IMR-90 (cell line): ENCODE data around the gene ECHS1. TPM values are rescaled to one million over a fixed set of nuclear protein-coding genes. Genes with fewer than 3 reads are reported as not detected.

Experiments used
- ATAC-seq: fragments of 200-7000 bp; cut with Tn5 transposase; 2 replicates; pipeline ENCODE4 v1.9.1; 2020; ENCODE audit warnings: low read depth, mild to moderate bottlenecking, moderate library complexity
- BruUV-seq: library from RNA; stranded (reverse); fragments of 400-500 nt; replicated peaks from 2 replicates; lab custom pipeline; 2021; lab: Mats Ljungman, UMichigan
- CTCF ChIA-PET: fragments of 300-600 bp; formaldehyde crosslinking; extraction: SDS; loops from one replicate; lab custom pipeline; 2021; ENCODE audit warnings: antibody characterized with exemption; lab: Yijun Ruan, JAX
- POLR2A ChIA-PET: fragments of 300-600 bp; sonication (Branson Sonifier 250); formaldehyde crosslinking; loops from one replicate; lab custom pipeline; 2022; ENCODE audit warnings: antibody characterized with exemption; ENCODE audit not compliant: unreplicated experiment; lab: Charles Lee
- DNase-seq: peaks from one replicate; pipeline ENCODE4 v3.0.0; 2013
- H2AFZ ChIP-seq: replicated peaks from 2 replicates; pipeline ENCODE3; 2013; ENCODE audit warnings: low read length, mild to moderate bottlenecking; ENCODE audit not compliant: poor library complexity
- H2AK5ac ChIP-seq: 2 replicates; pipeline ENCODE4 v1.6.1; 2013; ENCODE audit warnings: low read depth, low read length, inconsistent platforms
- H2AK9ac ChIP-seq: replicated peaks from 2 replicates; pipeline ENCODE3; 2013; ENCODE audit warnings: mild to moderate bottlenecking, low read depth, low read length, moderate library complexity; ENCODE audit not compliant: poor library complexity
- H2BK120ac ChIP-seq: 2 replicates; pipeline ENCODE4 v1.6.1; 2013; ENCODE audit warnings: low read depth, low read length, inconsistent platforms
- H2BK15ac ChIP-seq: 3 replicates; pipeline ENCODE4 v1.6.1; 2013; ENCODE audit warnings: low read depth, low read length, inconsistent platforms
- H2BK20ac ChIP-seq: 2 replicates; pipeline ENCODE4 v1.6.1; 2013; ENCODE audit warnings: low read depth, mild to moderate bottlenecking, inconsistent platforms, low read length, moderate library complexity
- H2BK5ac ChIP-seq: 2 replicates; pipeline ENCODE4 v1.6.1; 2013; ENCODE audit warnings: mild to moderate bottlenecking, low read depth, low read length, inconsistent platforms; ENCODE audit not compliant: poor library complexity, severe bottlenecking
- H3K14ac ChIP-seq: replicated peaks from 2 replicates; pipeline ENCODE4 v1.6.1; 2013; ENCODE audit warnings: low read depth, low read length, inconsistent platforms
- H3K18ac ChIP-seq: 2 replicates; pipeline ENCODE4 v1.6.1; 2013; ENCODE audit warnings: low read depth, low read length, control low read depth
- H3K23ac ChIP-seq: 2 replicates; pipeline ENCODE4 v1.6.1; 2013; ENCODE audit warnings: low read depth, low read length, inconsistent platforms
- H3K27ac ChIP-seq: 2 replicates; pipeline ENCODE4 v1.5.1; 2013; ENCODE audit warnings: mild to moderate bottlenecking, control low read depth, low read length; ENCODE audit not compliant: insufficient read depth
- H3K27me3 ChIP-seq: 2 replicates; pipeline ENCODE4 v1.6.1; 2013; ENCODE audit warnings: low read length; ENCODE audit not compliant: control insufficient read depth, insufficient read depth
- H3K36me3 ChIP-seq: 2 replicates; pipeline ENCODE4 v1.6.1; 2013; ENCODE audit warnings: low read length, mixed read lengths; ENCODE audit not compliant: control insufficient read depth, insufficient read depth
- H3K4ac ChIP-seq: 2 replicates; pipeline ENCODE4 v1.6.1; 2013; ENCODE audit warnings: low read depth, low read length, inconsistent platforms
- H3K4me1 ChIP-seq: 2 replicates; pipeline ENCODE4 v1.6.1; 2013; ENCODE audit warnings: low read length, mixed read lengths; ENCODE audit not compliant: control insufficient read depth, insufficient read depth
- H3K4me2 ChIP-seq: 2 replicates; pipeline ENCODE4 v1.6.1; 2013; ENCODE audit warnings: low read depth, mild to moderate bottlenecking, control low read depth, low read length, moderate library complexity
- H3K4me3 ChIP-seq: 2 replicates; pipeline ENCODE4 v1.5.1; 2013; ENCODE audit warnings: low read depth, mild to moderate bottlenecking, control low read depth, low read length, moderate library complexity; ENCODE audit not compliant: insufficient read depth
- H3K56ac ChIP-seq: 2 replicates; pipeline ENCODE4 v1.6.1; 2013; ENCODE audit warnings: low read length, inconsistent platforms; ENCODE audit not compliant: insufficient read depth; ENCODE audit errors: extremely low read depth
- H3K79me1 ChIP-seq, 2 experiments: 2 replicates each; pipeline ENCODE4 v1.6.1; 2013; ENCODE audit warnings: low read length in 2 of 2, inconsistent platforms in 1 of 2, low read depth in 1 of 2
- H3K9ac ChIP-seq: 2 replicates; pipeline ENCODE4 v1.6.1; 2013; ENCODE audit warnings: low read depth, low read length, control low read depth
- H3K9me1 ChIP-seq: 2 replicates; pipeline ENCODE4 v1.6.1; 2013; ENCODE audit warnings: low read length, inconsistent platforms; ENCODE audit not compliant: insufficient read depth
- H3K9me3 ChIP-seq: 2 replicates; pipeline ENCODE4 v1.6.1; 2013; ENCODE audit warnings: low read length; ENCODE audit not compliant: control insufficient read depth, insufficient read depth
- H4K20me1 ChIP-seq: 2 replicates; pipeline ENCODE4 v1.6.1; 2013; ENCODE audit warnings: low read length, inconsistent platforms; ENCODE audit not compliant: insufficient read depth
- H4K5ac ChIP-seq: 2 replicates; pipeline ENCODE4 v1.6.1; 2013; ENCODE audit warnings: mild to moderate bottlenecking, low read depth, low read length, control low read depth
- H4K8ac ChIP-seq, 2 experiments: 2 replicates each; pipeline ENCODE4 v1.6.1; 2013; ENCODE audit warnings: low read depth in 2 of 2, low read length in 2 of 2, control low read depth in 1 of 2, inconsistent platforms in 1 of 2
- H4K91ac ChIP-seq: 2 replicates; pipeline ENCODE4 v1.6.1; 2013; ENCODE audit warnings: low read depth, low read length, inconsistent platforms; ENCODE audit not compliant: insufficient read depth
- CHD1 ChIP-seq: IDR thresholded peaks from 2 replicates; pipeline ENCODE4 v1.6.1; 2012; ENCODE audit warnings: low read depth, low read length, improper control_type of control experiment
- MXI1 ChIP-seq: IDR thresholded peaks from 2 replicates; pipeline ENCODE4 v1.6.1; 2012; ENCODE audit warnings: low read depth, mild to moderate bottlenecking, low read length, moderate library complexity, borderline replicate concordance
- POLR2A ChIP-seq: IDR thresholded peaks from 2 replicates; pipeline ENCODE4 v1.6.1; 2012; ENCODE audit warnings: mild to moderate bottlenecking, low read depth, low read length
- SMC3 ChIP-seq: fragments of 150-350 bp; IDR thresholded peaks from 2 replicates; pipeline ENCODE4 v1.6.1; 2016; ENCODE audit warnings: low read depth, mild to moderate bottlenecking, antibody characterized with exemption, low read length, moderate library complexity
- WGBS, 2 experiments: methylation state at CpG; one replicate each; pipeline versions ENCODE4 v1.1.5 to v1.1.7; 2013; ENCODE audit warnings: missing lambda C conversion rate in 2 of 2; ENCODE audit not compliant: insufficient read length in 1 of 2; ENCODE audit errors: extremely low coverage in 2 of 2; 5-methylcytosine and 5-hydroxymethylcytosine counted together
- dilution Hi-C: fragments of 300-500 bp; cut with HindIII; formaldehyde crosslinking; loops from one replicate; pipeline ENCODE4 v1.14.3; 2018; ENCODE audit warnings: low sequenced_read_pairs; ENCODE audit not compliant: unreplicated experiment
- in situ Hi-C: fragments of 300-500 bp; cut with MboI; formaldehyde crosslinking; loops from 3 replicates; pipeline ENCODE4 v1.14.3; 2019; ENCODE audit warnings: low sequenced_read_pairs, inconsistent platforms, mixed read lengths
- intact Hi-C: fragments of 100-400 bp; cut with micrococcal nuclease; formaldehyde crosslinking; loops from 2 replicates; pipeline ENCODE4 v1.10.0; 2022
- polyA plus RNA-seq, 3 experiments: library from polyadenylated mRNA; depleted of rRNA; stranded (reverse); fragments of >200 nt; gene quantifications; 2 replicates each; pipeline ENCODE4 v1.2.3, GENCODE V29; 2012; ENCODE audit warnings: low replicate concordance in 1 of 3
- total RNA-seq: library from RNA; depleted of rRNA; stranded (reverse); fragments of >200 nt; gene quantifications from 2 replicates; pipeline ENCODE4 v1.2.3, GENCODE V29; 2012

Gene ECHS1
- total and polyA plus RNA-seq, 2 of the 4 experiments (the other 2 are of a cell fraction) = 60.8 to 84.2 TPM

- BruUV-seq = no TSS peak
- no peak overlapping the region for H3K4me3 ChIP-seq
- in situ Hi-C loops = no loop called here
- no peak overlapping the region for H3K23ac ChIP-seq
- H3K9me3 ChIP-seq = no peaks in the 10 kb centered on the region
- TF ChIP-seq CHD1 (no peak), SMC3 (no peak), POLR2A (no peak), MXI1 (no peak)
- ATAC-seq (no peak), DNase-seq (no peak)
- H3K4me1 ChIP-seq = peaks cover 4% of the 10 kb centered on the region; the same call in 1 of the 2 replicates
- H4K5ac ChIP-seq = no peak overlapping the region
- intact Hi-C loops = no loop called here
- H2BK120ac ChIP-seq = no peak overlapping the region
- no peak overlapping the region for H3K4me2 ChIP-seq
- H2BK20ac ChIP-seq = no peak overlapping the region
- H3K9ac ChIP-seq = no peak overlapping the region
- no peak overlapping the region for H2AK5ac ChIP-seq
- no peak overlapping the region for H3K4ac ChIP-seq
- ChIA-PET POLR2A (no interaction called here), CTCF (no interaction called here)
- no peak overlapping the region for H2AFZ ChIP-seq
- H2AK9ac ChIP-seq = no peak overlapping the region
- H3K27me3 ChIP-seq = no peaks in the 10 kb centered on the region
- WGBS, 2 experiments = 100% methylated on average over 3 of the region's 12 CpGs; no CpG with 5 or more reads in 1 of the 2 experiments
- H4K20me1 ChIP-seq = no peaks in the 10 kb centered on the region
- no peak overlapping the region for H4K8ac ChIP-seq
- H3K18ac ChIP-seq = no peak overlapping the region
- peaks cover 19 to 23% of the 10 kb centered on the region in 2 experiments for H3K79me1 ChIP-seq
- H2BK15ac ChIP-seq = no peak overlapping the region
- dilution Hi-C loops = no loop called here
- H3K36me3 ChIP-seq = peaks cover 16% of the 10 kb centered on the region
- H2BK5ac ChIP-seq = no peak overlapping the region
- peaks cover 9% of the 10 kb centered on the region; the same call in 1 of the 2 replicates for H3K9me1 ChIP-seq
- no peak overlapping the region for H3K56ac ChIP-seq
- no peak overlapping the region for H4K91ac ChIP-seq
- no peak overlapping the region for H3K14ac ChIP-seq
- no peak overlapping the region for H3K27ac ChIP-seq
Measured at GRCh38 chr10:133391761-133392518, 18.8 kb upstream of the ECHS1 start.
